ENCODE measurements around the gene ABCA7.

Gene ABCA7

GRCh38 chr19:1076046-1076386 is 36.1 kb downstream of the ABCA7 start:
- CTCF ChIA-PET: interaction anchor here (1.1 kb wide), 1 partner anchor 11 kb away, joined by 5 read pairs; no protein-coding TSS in a partner anchor
- POLR2A ChIA-PET: no interaction called here
- no peak for DNase-seq (ENCODE audit: extremely low spot score)
- TF ChIP-seq FOXK2 (IDR thresholded peaks at IDR 0.05): no peak
- TF ChIP-seq ARNT (IDR thresholded peaks at IDR 0.05): no peak
- TF ChIP-seq BHLHE40 (IDR thresholded peaks at IDR 0.05; ENCODE audit: borderline replicate concordance): no peak
- TF ChIP-seq ELF4 (IDR thresholded peaks at IDR 0.05): no peak
- no peak for TF ChIP-seq SP1 (IDR thresholded peaks at IDR 0.05)
- TF ChIP-seq, protein P1, sequence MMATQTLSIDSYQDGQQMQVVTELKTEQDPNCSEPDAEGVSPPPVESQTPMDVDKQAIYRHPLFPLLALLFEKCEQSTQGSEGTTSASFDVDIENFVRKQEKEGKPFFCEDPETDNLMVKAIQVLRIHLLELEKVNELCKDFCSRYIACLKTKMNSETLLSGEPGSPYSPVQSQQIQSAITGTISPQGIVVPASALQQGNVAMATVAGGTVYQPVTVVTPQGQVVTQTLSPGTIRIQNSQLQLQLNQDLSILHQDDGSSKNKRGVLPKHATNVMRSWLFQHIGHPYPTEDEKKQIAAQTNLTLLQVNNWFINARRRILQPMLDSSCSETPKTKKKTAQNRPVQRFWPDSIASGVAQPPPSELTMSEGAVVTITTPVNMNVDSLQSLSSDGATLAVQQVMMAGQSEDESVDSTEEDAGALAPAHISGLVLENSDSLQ (IDR thresholded peaks at IDR 0.05): no peak
- TF ChIP-seq L3MBTL2 (conservative IDR thresholded peaks at IDR 0.05): no peak
- no peak for TF ChIP-seq FOXA1 (IDR thresholded peaks at IDR 0.05)
- no peak for TF ChIP-seq ZNF384 (IDR thresholded peaks at IDR 0.05)
- TF ChIP-seq TARDBP (IDR thresholded peaks at IDR 0.05): no peak
- TF ChIP-seq CTBP1 (IDR thresholded peaks at IDR 0.05; ENCODE audit: borderline replicate concordance): no peak
- no peak for TF ChIP-seq SUZ12 (IDR thresholded peaks at IDR 0.05)
- no peak for TF ChIP-seq HDGF (IDR thresholded peaks at IDR 0.05; ENCODE audit: borderline replicate concordance)

- no peak for DNase-seq (ENCODE audit: extremely low spot score)
- TF ChIP-seq FOXK2 (IDR thresholded peaks at IDR 0.05) (no peak), ARNT (IDR thresholded peaks at IDR 0.05) (no peak), HDGF (IDR thresholded peaks at IDR 0.05; ENCODE audit: borderline replicate concordance) (no peak), CTBP1 (IDR thresholded peaks at IDR 0.05; ENCODE audit: borderline replicate concordance) (no peak), SUZ12 (IDR thresholded peaks at IDR 0.05) (no peak), ELF4 (IDR thresholded peaks at IDR 0.05) (no peak), FOXM1 (IDR thresholded peaks at IDR 0.05; ENCODE audit: borderline replicate concordance) (no peak), ZNF384 (IDR thresholded peaks at IDR 0.05) (no peak), TARDBP (IDR thresholded peaks at IDR 0.05) (no peak), FOXA1 (IDR thresholded peaks at IDR 0.05) (no peak), BHLHE40 (IDR thresholded peaks at IDR 0.05; ENCODE audit: borderline replicate concordance) (no peak), NFRKB (IDR thresholded peaks at IDR 0.05) (no peak), LEF1 (IDR thresholded peaks at IDR 0.05; ENCODE audit: borderline replicate concordance) (no peak), SP1 (IDR thresholded peaks at IDR 0.05) (no peak), L3MBTL2 (conservative IDR thresholded peaks at IDR 0.05) (no peak)
- TF ChIP-seq, protein P1 (IDR thresholded peaks at IDR 0.05): no peak
- CTCF ChIA-PET: no interaction called here
- POLR2A ChIA-PET: no interaction called here
Observed at GRCh38 chr19:1076951-1077350, 37.0 kb downstream of the ABCA7 start.

GRCh38 chr19:1079566-1080111 is 39.7 kb downstream of the ABCA7 start:
- TF ChIP-seq HDGF (IDR thresholded peaks at IDR 0.05; ENCODE audit: borderline replicate concordance): no peak
- no peak for TF ChIP-seq ZNF384 (IDR thresholded peaks at IDR 0.05)
- TF ChIP-seq FOXK2 (IDR thresholded peaks at IDR 0.05): no peak
- TF ChIP-seq L3MBTL2 (conservative IDR thresholded peaks at IDR 0.05): no peak
- no peak for TF ChIP-seq BHLHE40 (IDR thresholded peaks at IDR 0.05; ENCODE audit: borderline replicate concordance)
- TF ChIP-seq, protein P1 (IDR thresholded peaks at IDR 0.05): no peak
- TF ChIP-seq TARDBP (IDR thresholded peaks at IDR 0.05): no peak
- DNase-seq (ENCODE audit: extremely low spot score): no peak
- POLR2A ChIA-PET: interaction anchor here (1.5 kb wide), 1 partner anchor 189 kb away, joined by 3 read pairs; no protein-coding TSS in a partner anchor
- CTCF ChIA-PET: no interaction called here

DNA sequence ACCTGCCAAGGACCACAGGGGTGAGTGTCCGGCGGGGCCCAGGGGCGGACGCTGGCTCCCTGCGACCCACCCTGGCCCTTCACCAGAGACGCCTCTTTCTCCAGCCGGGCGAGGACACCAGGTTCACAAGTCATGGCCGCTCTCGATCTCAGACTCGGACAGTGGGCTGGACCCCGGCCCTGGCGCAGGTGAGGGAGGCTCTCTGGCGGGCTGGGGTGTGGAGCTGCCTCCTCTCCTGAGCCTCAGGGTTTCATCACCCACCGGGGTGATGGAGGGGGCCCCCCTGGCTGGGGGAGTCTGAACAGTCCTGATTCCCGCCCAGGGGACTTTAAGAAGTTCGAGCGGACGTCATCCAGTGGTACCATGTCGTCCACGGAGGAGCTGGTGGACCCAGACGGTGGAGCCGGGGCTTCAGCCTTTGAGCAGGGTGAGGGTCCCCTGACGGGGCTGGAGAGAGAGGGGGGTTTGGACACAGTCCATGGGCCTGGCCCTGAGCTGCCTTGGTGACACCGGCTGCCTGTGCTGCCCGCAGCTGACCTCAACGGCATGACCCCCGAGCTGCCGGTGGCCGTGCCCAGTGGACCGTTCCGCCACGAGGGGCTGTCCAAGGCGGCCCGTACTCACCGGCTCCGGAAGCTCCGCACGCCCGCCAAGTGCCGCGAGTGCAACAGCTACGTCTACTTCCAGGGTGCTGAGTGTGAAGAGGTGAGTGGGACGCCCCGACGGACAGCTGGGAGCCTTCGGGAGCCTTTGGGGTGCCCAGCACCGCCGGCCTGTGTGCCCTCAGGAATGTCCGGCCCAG is 40.7 kb downstream of the ABCA7 start:
- no peak for DNase-seq (ENCODE audit: extremely low spot score)
- ChIA-PET CTCF (no interaction called here), POLR2A (interaction anchor here (1.5 kb wide), 1 partner anchor 188 kb away, joined by 3 read pairs; no protein-coding TSS in a partner anchor)
- TF ChIP-seq LEF1 (IDR thresholded peaks at IDR 0.05; ENCODE audit: borderline replicate concordance) (no peak), TARDBP (IDR thresholded peaks at IDR 0.05) (no peak), FOXA1 (IDR thresholded peaks at IDR 0.05) (no peak), BHLHE40 (IDR thresholded peaks at IDR 0.05; ENCODE audit: borderline replicate concordance) (no peak), NFRKB (IDR thresholded peaks at IDR 0.05) (no peak), L3MBTL2 (conservative IDR thresholded peaks at IDR 0.05) (no peak), SP1 (IDR thresholded peaks at IDR 0.05) (no peak), CTBP1 (IDR thresholded peaks at IDR 0.05; ENCODE audit: borderline replicate concordance) (no peak)
- TF ChIP-seq, protein P1 (IDR thresholded peaks at IDR 0.05): no peak

GRCh38 chr19:1081301-1082164 is 41.6 kb downstream of the ABCA7 start:
- DNase-seq (ENCODE audit: extremely low spot score): no peak
- ChIA-PET POLR2A (interaction anchor here (1.0 to 1.3 kb wide), 2 partner anchors 22 to 187 kb away, joined by 3 to 9 read pairs; partner anchors contain the start of gene GPX4), CTCF (interaction anchor here (0.5 kb wide), 1 partner anchor 112 kb away, joined by 4 read pairs; no protein-coding TSS in a partner anchor)
- TF ChIP-seq ZNF384 (IDR thresholded peaks at IDR 0.05): no peak
- no peak for TF ChIP-seq ELF4 (IDR thresholded peaks at IDR 0.05)
- no peak for TF ChIP-seq L3MBTL2 (conservative IDR thresholded peaks at IDR 0.05)
- no peak for TF ChIP-seq LEF1 (IDR thresholded peaks at IDR 0.05; ENCODE audit: borderline replicate concordance)
- no peak for TF ChIP-seq BHLHE40 (IDR thresholded peaks at IDR 0.05; ENCODE audit: borderline replicate concordance)
- TF ChIP-seq, protein P1 (IDR thresholded peaks at IDR 0.05): no peak
- no peak for TF ChIP-seq CTBP1 (IDR thresholded peaks at IDR 0.05; ENCODE audit: borderline replicate concordance)
- no peak for TF ChIP-seq FOXA1 (IDR thresholded peaks at IDR 0.05)
- TF ChIP-seq HDGF (IDR thresholded peaks at IDR 0.05; ENCODE audit: borderline replicate concordance): no peak
- TF ChIP-seq SUZ12 (IDR thresholded peaks at IDR 0.05): no peak
- TF ChIP-seq ARNT (IDR thresholded peaks at IDR 0.05): no peak
- no peak for TF ChIP-seq FOXK2 (IDR thresholded peaks at IDR 0.05)
- no peak for TF ChIP-seq SP1 (IDR thresholded peaks at IDR 0.05)
- TF ChIP-seq NFRKB (IDR thresholded peaks at IDR 0.05): no peak
- no peak for TF ChIP-seq TARDBP (IDR thresholded peaks at IDR 0.05)
- TF ChIP-seq FOXM1 (IDR thresholded peaks at IDR 0.05; ENCODE audit: borderline replicate concordance): no peak

Data from HEK293T (cell line).